Fibroblast of pulmonary artery (primary cell): ENCODE measurements around the gene PSMD13.

Experiments used
- DNase-seq: peaks from one replicate; pipeline ENCODE4 v3.0.0-alpha.2; 2010; ENCODE audit warnings: low read depth
- H3K4me3 ChIP-seq: replicated peaks from 2 replicates; pipeline ENCODE4 v1.5.1; 2011; ENCODE audit warnings: low read depth, mild to moderate bottlenecking, control low read depth, low read length, moderate library complexity
- CTCF ChIP-seq: IDR thresholded peaks from 2 replicates; pipeline ENCODE4 v1.5.1; 2011; ENCODE audit warnings: mild to moderate bottlenecking, control low read depth, low read length, inconsistent platforms; ENCODE audit errors: missing control alignments

PSMD13 gene

GRCh38 chr11:206526-207207, 30.1 kb upstream of the PSMD13 start:
- DNase-seq: no peak
- TF ChIP-seq CTCF: no peak
- peak overlapping the region; percentile 93 for H3K4me3 ChIP-seq

- H3K4me3 ChIP-seq: peak within 1 kb of the TSS; percentile 93
- no peak for TF ChIP-seq CTCF
- peak; percentile 98 for DNase-seq
Measured at GRCh38 chr11:207208-207862, 29.4 kb upstream of the PSMD13 start, which contains the start of the genes BET1L and RIC8A. BET1L (minus strand) TSS chr11:207399; CDS start chr11:207321, 78 bp downstream. RIC8A (plus strand) TSS chr11:207708; CDS start chr11:208855, 1,147 bp downstream.

GRCh38 chr11:207863-208180, 29.0 kb upstream of the PSMD13 start:
- H3K4me3 ChIP-seq: peak overlapping the region; percentile 93
- peak; percentile 74 for DNase-seq
- no peak for TF ChIP-seq CTCF

GRCh38 chr11:208181-208916, 28.4 kb upstream of the PSMD13 start:
- H3K4me3 ChIP-seq: peak overlapping the region; percentile 93
- TF ChIP-seq CTCF: no peak

GRCh38 chr11:208917-209260, 27.9 kb upstream of the PSMD13 start:
- DNase-seq: no peak
- no peak for TF ChIP-seq CTCF
- H3K4me3 ChIP-seq: peak overlapping the region; percentile 93

More at GRCh38 chr11:208181-208916, 28.4 kb upstream of the PSMD13 start:
- peak; percentile 71 for DNase-seq

- H3K4me3 ChIP-seq: peak overlapping the region; percentile 93
- no peak for TF ChIP-seq CTCF
- DNase-seq: no peak
Measured at GRCh38 chr11:209275-210121, 27.3 kb upstream of the PSMD13 start.
